Muscle of leg (tissue), 11 donors: ENCODE results near the gene LENG9. TPM values are rescaled to one million over a fixed set of nuclear protein-coding genes. Genes with fewer than 3 reads are reported as not detected.
"Not testable (repeated sequence)": the region's sequence is repeated elsewhere in the genome, so short reads cannot be mapped to it uniquely, and the experiment has no call there.

ENCODE experiments used
- DNase-seq: peaks from one replicate; pipeline ENCODE4 v3.0.0; 2013
- H3K27ac ChIP-seq: one replicate; pipeline ENCODE4 v1.5.1; 2013; ENCODE audit warnings: mild to moderate bottlenecking, low read length, control low read depth
- H3K27me3 ChIP-seq: one replicate; pipeline ENCODE4 v1.6.1; 2013; ENCODE audit warnings: low read length; ENCODE audit not compliant: control insufficient read depth, insufficient read depth
- H3K36me3 ChIP-seq: one replicate; pipeline ENCODE4 v1.6.1; 2013; ENCODE audit warnings: low read length; ENCODE audit not compliant: control insufficient read depth, insufficient read depth
- H3K4me1 ChIP-seq: one replicate; pipeline ENCODE4 v1.6.1; 2013; ENCODE audit warnings: low read length; ENCODE audit not compliant: control insufficient read depth, insufficient read depth
- H3K4me3 ChIP-seq: one replicate; pipeline ENCODE4 v1.5.1; 2013; ENCODE audit warnings: low read length, control low read depth
- H3K9me3 ChIP-seq: replicated peaks from 2 replicates; pipeline ENCODE4 v1.6.1; 2013; ENCODE audit warnings: low read depth, low read length; ENCODE audit not compliant: control insufficient read depth
- WGBS: methylation state at CpG from one replicate; pipeline ENCODE4 v1.1.5; 2013; ENCODE audit warnings: missing lambda C conversion rate; ENCODE audit not compliant: insufficient coverage; 5-methylcytosine and 5-hydroxymethylcytosine counted together
- polyA plus RNA-seq, 8 donors: library from polyadenylated mRNA; unstranded; fragments of 120-200 nt; gene quantifications; one replicate each; pipeline versions ENCODE4 v1.2.1 to v1.2.3, GENCODE V29; 2013; ENCODE audit warnings: inconsistent platforms in 1 of 8, low replicate concordance in 1 of 8; ENCODE audit not compliant: insufficient read length in 8 of 8, insufficient read depth in 1 of 8
- total RNA-seq: library from RNA; stranded (reverse); fragments of 120-200 nt; gene quantifications from one replicate; pipeline ENCODE4 v1.2.4, GENCODE V29; 2013

The LENG9 gene
- total and polyA plus RNA-seq, 9 donors, result 1.5 to 4.1 (median 2.7) TPM

GRCh38 chr19:54453921-54454780, 9.4 kb downstream of the LENG9 start:
- Histone ChIP-seq H3K4me1 (peaks cover 14% of the 10 kb centered on the region), H3K27ac (no peak overlapping the region), H3K9me3 (no peaks in the 10 kb centered on the region), H3K36me3 (peaks cover 87% of the 10 kb centered on the region), H3K27me3 (no peaks in the 10 kb centered on the region), H3K4me3 (no peak overlapping the region)
- DNase-seq, result no peak
- WGBS, result 89% methylated on average over 27 of the region's 31 CpGs

- Histone ChIP-seq H3K9me3 (no peaks in the 10 kb centered on the region), H3K27ac (no peak overlapping the region), H3K4me1 (peaks cover 20% of the 10 kb centered on the region), H3K36me3 (peaks cover 72% of the 10 kb centered on the region), H3K4me3 (no peak overlapping the region), H3K27me3 (no peaks in the 10 kb centered on the region)
- no peak for DNase-seq
- 93% methylated on average over 3 of the region's 11 CpGs for WGBS
These were observed 11.0 kb downstream of the LENG9 start for GRCh38 chr19:54452626-54453025.

- no peak overlapping the region for H3K4me3 ChIP-seq
- no peaks in the 10 kb centered on the region for H3K9me3 ChIP-seq
- DNase-seq, result no peak
- H3K27ac ChIP-seq, result no peak overlapping the region
- H3K4me1 ChIP-seq, result peaks cover 23% of the 10 kb centered on the region
- 84% methylated on average over 11 of the region's 11 CpGs for WGBS
- peaks cover 65% of the 10 kb centered on the region for H3K36me3 ChIP-seq
- no peaks in the 10 kb centered on the region for H3K27me3 ChIP-seq
These were observed 11.6 kb downstream of the LENG9 start for GRCh38 chr19:54451997-54452396.

GRCh38 chr19:54451331-54451871, 12.2 kb downstream of the LENG9 start:
- Histone ChIP-seq H3K27me3 (no peaks in the 10 kb centered on the region), H3K27ac (no peak overlapping the region), H3K4me3 (no peak overlapping the region), H3K4me1 (peaks cover 23% of the 10 kb centered on the region), H3K9me3 (no peaks in the 10 kb centered on the region), H3K36me3 (peaks cover 60% of the 10 kb centered on the region)
- WGBS, result 63% methylated on average over 6 of the region's 9 CpGs
- DNase-seq, result no peak

DNA sequence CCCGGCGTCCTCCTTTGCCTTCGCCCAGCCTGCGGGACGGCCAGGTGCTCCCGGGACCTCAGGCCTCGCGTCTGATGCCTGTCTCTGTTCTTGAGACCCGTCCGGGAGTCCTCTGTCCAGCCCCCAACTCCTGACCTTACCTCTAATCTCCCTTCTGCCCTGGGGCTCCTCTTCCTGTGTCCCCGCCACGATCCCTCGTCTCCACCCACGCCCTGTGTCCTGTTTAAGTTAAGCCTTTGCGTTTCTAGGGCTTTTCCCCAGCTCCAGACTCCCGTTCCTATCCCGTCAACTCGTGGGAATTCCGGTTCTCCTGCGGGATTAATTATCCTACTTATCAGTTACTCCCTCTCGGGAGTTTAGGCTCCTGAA, 13.9 kb downstream of the LENG9 start:
- Histone ChIP-seq H3K36me3 (peaks cover 51% of the 10 kb centered on the region), H3K4me1 (peaks cover 23% of the 10 kb centered on the region)
- WGBS, result under 1% methylated on average over 21 of the region's 21 CpGs

GRCh38 chr19:54448774-54449700, 14.5 kb downstream of the LENG9 start, which contains the start of gene LENG8:
LENG8 (plus strand) TSS chr19:54449199; CDS start chr19:54451345, 2,146 bp downstream.
- H3K9me3 ChIP-seq, result no peaks in the 10 kb centered on the region
- H3K4me1 ChIP-seq, result peaks cover 23% of the 10 kb centered on the region
- under 1% methylated on average over 93 of the region's 96 CpGs for WGBS
- peak; percentile 99 for DNase-seq
- peaks cover 46% of the 10 kb centered on the region for H3K36me3 ChIP-seq
- peak within 1 kb of the TSS; percentile 80 for H3K4me3 ChIP-seq
- H3K27ac ChIP-seq, result peak within 1 kb of the TSS; percentile 99
- no peaks in the 10 kb centered on the region for H3K27me3 ChIP-seq

More for the DNA sequence above, 13.9 kb downstream of the LENG9 start:
- Histone ChIP-seq H3K27me3 (no peaks in the 10 kb centered on the region), H3K27ac (peak overlapping the region; percentile 99), H3K9me3 (no peaks in the 10 kb centered on the region), H3K4me3 (peak overlapping the region; percentile 80)
- no peak for DNase-seq

GRCh38 chr19:54448040-54448773, 15.4 kb downstream of the LENG9 start:
- Histone ChIP-seq H3K9me3 (no peaks in the 10 kb centered on the region), H3K4me3 (peak overlapping the region; percentile 80), H3K4me1 (peaks cover 23% of the 10 kb centered on the region), H3K27ac (peak overlapping the region; percentile 99), H3K36me3 (peaks cover 38% of the 10 kb centered on the region), H3K27me3 (no peaks in the 10 kb centered on the region)
- peak; percentile 82 for DNase-seq
- WGBS, result under 1% methylated on average over 32 of the region's 34 CpGs

GRCh38 chr19:54446349-54446748, 17.2 kb downstream of the LENG9 start:
- H3K4me3 ChIP-seq, DNase-seq, H3K27ac ChIP-seq, H3K27me3 ChIP-seq, H3K9me3 ChIP-seq: not testable (repeated sequence)
- H3K36me3 ChIP-seq, result peaks cover 19% of the 10 kb centered on the region
- H3K4me1 ChIP-seq, result peaks cover 23% of the 10 kb centered on the region
- 94% methylated on average over 9 of the region's 15 CpGs for WGBS

- Histone ChIP-seq H3K27me3 (no peaks in the 10 kb centered on the region), H3K36me3 (peaks cover 10% of the 10 kb centered on the region), H3K27ac (no peak overlapping the region), H3K9me3 (no peaks in the 10 kb centered on the region), H3K4me3 (no peak overlapping the region), H3K4me1 (peaks cover 9% of the 10 kb centered on the region)
- 87% methylated on average over 6 of the region's 7 CpGs for WGBS
- DNase-seq, result no peak
These were observed 18.8 kb downstream of the LENG9 start for GRCh38 chr19:54444737-54445136.
